Activated naive CD4-positive, alpha-beta T cell treated with anti-CD3 and anti-CD28 coated beads, Interleukin-2, amount 50 U/mL, for 24 hours (primary cell): Measurements from ENCODE around the gene GFRA4.
"Not testable (repeated sequence)": the region's sequence is repeated elsewhere in the genome, so short reads cannot be mapped to it uniquely, and the experiment has no call there.

Experiments used
- H3K27ac Mint-ChIP-seq: one replicate; pipeline ENCODE4 v1.8.0; 2021; ENCODE audit warnings: mild to moderate bottlenecking, mixed read lengths
- H3K27me3 Mint-ChIP-seq: one replicate; pipeline ENCODE4 v1.8.0; 2021; ENCODE audit warnings: mixed read lengths
- H3K36me3 Mint-ChIP-seq: one replicate; pipeline ENCODE4 v1.8.0; 2021; ENCODE audit warnings: mixed read lengths
- H3K4me1 Mint-ChIP-seq: one replicate; pipeline ENCODE4 v1.8.0; 2021; ENCODE audit warnings: mixed read lengths
- H3K4me3 Mint-ChIP-seq: one replicate; pipeline ENCODE4 v1.8.0; 2021; ENCODE audit warnings: mild to moderate bottlenecking, mixed read lengths
- H3K9me3 Mint-ChIP-seq: one replicate; pipeline ENCODE4 v1.8.0; 2021; ENCODE audit warnings: mixed read lengths

The GFRA4 gene

GRCh38 chr20:3629893-3630292 lies 33.3 kb downstream of the GFRA4 start:
- H3K36me3 Mint-ChIP-seq = peaks cover 24% of the 10 kb centered on the region
- no peaks in the 10 kb centered on the region for H3K4me1 Mint-ChIP-seq
- no peaks in the 10 kb centered on the region for H3K9me3 Mint-ChIP-seq
- no peaks in the 10 kb centered on the region for H3K27me3 Mint-ChIP-seq
- no peak overlapping the region for H3K4me3 Mint-ChIP-seq
- H3K27ac Mint-ChIP-seq = no peak overlapping the region

GRCh38 chr20:3628502-3629314 lies 34.5 kb downstream of the GFRA4 start:
- Mint-ChIP-seq H3K27me3 (no peaks in the 10 kb centered on the region), H3K27ac (no peak overlapping the region), H3K4me3 (no peak overlapping the region), H3K4me1 (no peaks in the 10 kb centered on the region), H3K9me3 (no peaks in the 10 kb centered on the region), H3K36me3 (peaks cover 21% of the 10 kb centered on the region)

- Mint-ChIP-seq H3K36me3 (peaks cover 20% of the 10 kb centered on the region), H3K4me1 (no peaks in the 10 kb centered on the region), H3K27me3 (no peaks in the 10 kb centered on the region), H3K9me3 (no peaks in the 10 kb centered on the region), H3K27ac (no peak overlapping the region), H3K4me3 (no peak overlapping the region)
Measured at GRCh38 chr20:3627476-3627875, 35.7 kb downstream of the GFRA4 start.

- H3K4me3 Mint-ChIP-seq = no peak overlapping the region
- no peak overlapping the region for H3K27ac Mint-ChIP-seq
- no peaks in the 10 kb centered on the region for H3K27me3 Mint-ChIP-seq
- H3K4me1 Mint-ChIP-seq = no peaks in the 10 kb centered on the region
- peaks cover 9% of the 10 kb centered on the region for H3K36me3 Mint-ChIP-seq
- no peaks in the 10 kb centered on the region for H3K9me3 Mint-ChIP-seq
Measured at GRCh38 chr20:3622406-3622805, 40.8 kb downstream of the GFRA4 start.

GRCh38 chr20:3621111-3621510 lies 42.1 kb downstream of the GFRA4 start:
- no peaks in the 10 kb centered on the region for H3K4me1 Mint-ChIP-seq

GRCh38 chr20:3616250-3616649 lies 46.9 kb downstream of the GFRA4 start:
- no peak overlapping the region for H3K27ac Mint-ChIP-seq
- no peak overlapping the region for H3K4me3 Mint-ChIP-seq
- H3K27me3 Mint-ChIP-seq = no peaks in the 10 kb centered on the region
- peaks cover 8% of the 10 kb centered on the region for H3K36me3 Mint-ChIP-seq
- no peaks in the 10 kb centered on the region for H3K9me3 Mint-ChIP-seq
- H3K4me1 Mint-ChIP-seq = no peaks in the 10 kb centered on the region

More at GRCh38 chr20:3621111-3621510, 42.1 kb downstream of the GFRA4 start:
- Mint-ChIP-seq H3K9me3 (no peaks in the 10 kb centered on the region), H3K27ac (no peak overlapping the region), H3K27me3 (no peaks in the 10 kb centered on the region), H3K36me3 (peaks cover 7% of the 10 kb centered on the region), H3K4me3 (no peak overlapping the region)

- H3K36me3 Mint-ChIP-seq, H3K9me3 Mint-ChIP-seq, H3K27me3 Mint-ChIP-seq: not testable (repeated sequence)
Measured at GRCh38 chr20:3615171-3615840, 47.9 kb downstream of the GFRA4 start.

GRCh38 chr20:3614466-3614865 lies 48.7 kb downstream of the GFRA4 start:
- no peak overlapping the region for H3K27ac Mint-ChIP-seq
- no peaks in the 10 kb centered on the region for H3K27me3 Mint-ChIP-seq
- peaks cover 10% of the 10 kb centered on the region for H3K36me3 Mint-ChIP-seq
- no peak overlapping the region for H3K4me3 Mint-ChIP-seq
- H3K9me3 Mint-ChIP-seq = no peaks in the 10 kb centered on the region
- no peaks in the 10 kb centered on the region for H3K4me1 Mint-ChIP-seq

More at GRCh38 chr20:3615171-3615840, 47.9 kb downstream of the GFRA4 start:
- H3K27ac Mint-ChIP-seq, H3K4me1 Mint-ChIP-seq, H3K4me3 Mint-ChIP-seq: not testable (repeated sequence)

- Mint-ChIP-seq H3K36me3 (peaks cover 15% of the 10 kb centered on the region), H3K27me3 (no peaks in the 10 kb centered on the region)
Measured at GRCh38 chr20:3613821-3614440, 49.3 kb downstream of the GFRA4 start.

GRCh38 chr20:3612795-3613572 lies 50.2 kb downstream of the GFRA4 start:
- Mint-ChIP-seq H3K27me3 (no peaks in the 10 kb centered on the region), H3K36me3 (peaks cover 14% of the 10 kb centered on the region), H3K4me1 (no peaks in the 10 kb centered on the region), H3K4me3 (no peak overlapping the region), H3K27ac (no peak overlapping the region), H3K9me3 (no peaks in the 10 kb centered on the region)

More at GRCh38 chr20:3613821-3614440, 49.3 kb downstream of the GFRA4 start:
- no peak overlapping the region for H3K4me3 Mint-ChIP-seq
- H3K27ac Mint-ChIP-seq = no peak overlapping the region
- no peaks in the 10 kb centered on the region for H3K4me1 Mint-ChIP-seq
- no peaks in the 10 kb centered on the region for H3K9me3 Mint-ChIP-seq

GRCh38 chr20:3611901-3612300 lies 51.3 kb downstream of the GFRA4 start:
- H3K9me3 Mint-ChIP-seq = no peaks in the 10 kb centered on the region
- H3K27me3 Mint-ChIP-seq = no peaks in the 10 kb centered on the region
- H3K27ac Mint-ChIP-seq = no peak overlapping the region
- no peak overlapping the region for H3K4me3 Mint-ChIP-seq
- H3K4me1 Mint-ChIP-seq = no peaks in the 10 kb centered on the region
- peaks cover 16% of the 10 kb centered on the region for H3K36me3 Mint-ChIP-seq
